Gastroesophageal sphincter (tissue), 4 donors: ENCODE results near the gene IFT43. TPM values are rescaled to one million over a fixed set of nuclear protein-coding genes. Genes with fewer than 3 reads are reported as not detected.

Experiments used
- ATAC-seq: fragments of 150-250 bp; one replicate; pipeline ENCODE4 v1.9.1; 2016; ENCODE audit warnings: mild to moderate bottlenecking, moderate library complexity
- H3K27ac ChIP-seq, 4 donors: fragments of 200-600 bp; sonication (generic) in 3 of 4; 1 replicate in 3 of 4; 2 replicates in 1 of 4; pipeline ENCODE4 v1.5.1; 2016 to 2019
- H3K27me3 ChIP-seq: fragments of 200-600 bp; sonication (generic); one replicate; pipeline ENCODE4 v1.5.1; 2019
- H3K36me3 ChIP-seq, 2 donors: fragments of 200-600 bp; sonication (generic); one replicate each; pipeline ENCODE4 v1.5.1; 2019; ENCODE audit warnings: control low read depth in 1 of 2
- H3K4me1 ChIP-seq, 3 donors: fragments of 200-600 bp; sonication (generic); 1 replicate in 2 of 3; 2 replicates in 1 of 3; pipeline ENCODE4 v1.5.1; 2016 to 2019; ENCODE audit warnings: control low read depth in 2 of 3
- H3K4me3 ChIP-seq, 2 donors: fragments of 200-600 bp; sonication (generic); one replicate each; pipeline ENCODE4 v1.5.1; 2019; ENCODE audit warnings: mild to moderate bottlenecking in 1 of 2, moderate library complexity in 1 of 2
- H3K9me3 ChIP-seq, 3 donors: fragments of 200-600 bp; sonication (generic); one replicate each; pipeline ENCODE4 v1.5.1; 2017 to 2019; ENCODE audit warnings: control low read depth in 2 of 3
- EP300 ChIP-seq: sonication (generic); formaldehyde crosslinking; IDR thresholded peaks from one replicate; pipeline ENCODE4 v1.6.1; 2017; ENCODE audit warnings: antibody characterized with exemption, mild to moderate bottlenecking
- POLR2A ChIP-seq, 2 donors: fragments of 450-650 bp; IDR thresholded peaks; one replicate each; pipeline ENCODE4 v1.6.1; 2017; ENCODE audit warnings: antibody characterized with exemption in 2 of 2, mild to moderate bottlenecking in 2 of 2, moderate library complexity in 1 of 2
- POLR2AphosphoS5 ChIP-seq: sonication (generic); formaldehyde crosslinking; IDR thresholded peaks from one replicate; pipeline ENCODE4 v1.6.1; 2017; ENCODE audit warnings: antibody characterized with exemption
- WGBS, 2 donors: methylation state at CpG; one replicate each; pipeline ENCODE4 v1.1.5; 2018; ENCODE audit warnings: low coverage in 1 of 2; 5-methylcytosine and 5-hydroxymethylcytosine counted together
- total RNA-seq, 4 donors: library from RNA; depleted of rRNA; stranded (reverse); fragments of >200 nt; gene quantifications; one replicate each; pipeline ENCODE4 v1.1.0, GENCODE V29; 2016
- TF ChIP-seq, protein P1 (sequence below), 4 experiments: fragments of 200-600 bp in 2 of 4; fragments of 450-650 bp in 2 of 4; sonication (generic) in 1 of 4; IDR thresholded peaks; one replicate each; pipeline ENCODE4 v1.5.1; 2017 to 2019; ENCODE audit warnings: antibody characterized with exemption in 4 of 4, mild to moderate bottlenecking in 2 of 4, moderate library complexity in 2 of 4

IFT43 gene
- total RNA-seq, 4 donors from 2014 or later, result 39.7 to 51.6 (median 43.6) TPM

DNA sequence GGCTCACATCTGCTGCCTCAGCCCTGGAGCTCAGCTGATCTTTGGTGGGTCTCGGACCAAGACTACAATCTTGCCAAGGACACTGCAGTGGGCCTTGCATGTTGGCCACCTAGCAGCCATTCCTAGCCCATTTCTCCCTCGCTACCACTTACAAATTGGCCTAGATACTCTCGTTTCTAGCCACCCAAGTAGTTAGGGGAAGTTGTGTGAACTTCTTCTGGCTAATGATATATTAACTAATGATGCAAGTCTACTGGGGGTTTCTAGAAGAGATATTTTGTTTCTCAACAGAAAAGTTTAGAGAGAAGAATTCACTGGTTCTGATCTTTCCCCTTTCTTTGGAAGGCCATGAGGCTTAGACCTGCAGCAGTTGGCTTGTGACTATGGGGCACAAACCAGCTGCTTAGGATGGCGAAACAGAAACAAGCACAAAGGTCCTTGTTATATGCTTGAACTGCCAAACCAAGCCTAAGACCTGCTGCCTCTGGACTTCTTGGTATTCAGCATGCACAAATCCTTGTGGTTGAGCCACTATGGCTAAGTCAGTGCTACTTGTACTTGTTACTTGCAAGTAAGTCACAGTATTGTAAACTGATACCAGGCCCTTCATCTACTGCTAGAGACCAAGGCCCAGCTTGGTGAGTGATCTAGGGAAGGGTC lies 135.7 kb downstream of the IFT43 start:
- H3K27me3 ChIP-seq, result no peaks in the 10 kb centered on the region
- no peak for TF ChIP-seq EP300
- 70% methylated on average over 4 of the region's 4 CpGs; no CpG with 5 or more reads in 1 of the 2 donors for WGBS, 2 donors
- no peak overlapping the region for H3K4me3 ChIP-seq
- no peaks in the 10 kb centered on the region for H3K36me3 ChIP-seq
- no peaks in the 10 kb centered on the region for H3K4me1 ChIP-seq
- no peak for ATAC-seq
- no peaks in the 10 kb centered on the region for H3K9me3 ChIP-seq
- H3K27ac ChIP-seq, result no peak overlapping the region

DNA sequence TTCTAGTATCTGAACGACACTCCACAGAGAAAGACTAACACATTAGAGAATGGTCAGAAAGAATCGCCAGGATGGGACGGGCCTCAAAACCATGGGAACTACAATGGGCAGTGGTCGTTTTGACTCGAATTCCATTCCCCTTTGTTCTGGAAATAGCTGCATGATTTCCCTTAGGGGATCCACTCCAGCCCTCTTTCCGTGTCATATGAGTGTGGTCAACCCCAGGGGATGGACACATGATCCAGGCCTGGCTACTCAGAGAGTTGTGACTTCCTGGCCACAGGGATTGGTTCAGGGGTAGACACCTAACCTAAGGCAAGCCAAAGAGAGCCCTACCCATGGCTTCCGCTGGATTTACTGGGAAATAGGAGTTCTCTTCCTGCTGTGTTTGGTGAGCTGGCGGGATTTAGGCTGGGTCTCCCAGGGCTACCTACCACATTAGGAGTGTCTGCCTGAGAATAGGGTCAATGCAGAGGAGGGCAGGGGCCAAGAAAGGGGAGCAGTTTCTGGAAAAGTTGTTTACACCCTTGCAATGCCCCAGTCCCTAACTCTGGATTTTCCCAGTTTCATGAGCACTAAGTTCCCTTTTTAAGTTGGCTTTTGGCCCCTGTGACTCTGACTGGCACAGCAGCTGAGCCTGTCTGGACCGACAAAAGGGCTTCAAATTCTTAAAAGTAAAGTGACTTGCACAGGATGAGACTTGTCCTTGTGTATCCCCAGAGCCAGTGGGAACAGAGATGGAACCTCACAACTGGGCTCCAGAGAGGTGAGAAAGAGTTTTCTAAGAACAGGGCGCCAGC lies 138.1 kb downstream of the IFT43 start:
- Histone ChIP-seq H3K4me3 (no peak overlapping the region), H3K4me1 (no peaks in the 10 kb centered on the region), H3K36me3 (no peaks in the 10 kb centered on the region), H3K9me3 (no peaks in the 10 kb centered on the region), H3K27me3 (no peaks in the 10 kb centered on the region), H3K27ac (no peak overlapping the region)
- no peak for ATAC-seq
- TF ChIP-seq POLR2AphosphoS5 (no peak), POLR2A (IDR thresholded peaks at IDR 0.05) (no peak), EP300 (no peak)
- TF ChIP-seq, protein P1, sequence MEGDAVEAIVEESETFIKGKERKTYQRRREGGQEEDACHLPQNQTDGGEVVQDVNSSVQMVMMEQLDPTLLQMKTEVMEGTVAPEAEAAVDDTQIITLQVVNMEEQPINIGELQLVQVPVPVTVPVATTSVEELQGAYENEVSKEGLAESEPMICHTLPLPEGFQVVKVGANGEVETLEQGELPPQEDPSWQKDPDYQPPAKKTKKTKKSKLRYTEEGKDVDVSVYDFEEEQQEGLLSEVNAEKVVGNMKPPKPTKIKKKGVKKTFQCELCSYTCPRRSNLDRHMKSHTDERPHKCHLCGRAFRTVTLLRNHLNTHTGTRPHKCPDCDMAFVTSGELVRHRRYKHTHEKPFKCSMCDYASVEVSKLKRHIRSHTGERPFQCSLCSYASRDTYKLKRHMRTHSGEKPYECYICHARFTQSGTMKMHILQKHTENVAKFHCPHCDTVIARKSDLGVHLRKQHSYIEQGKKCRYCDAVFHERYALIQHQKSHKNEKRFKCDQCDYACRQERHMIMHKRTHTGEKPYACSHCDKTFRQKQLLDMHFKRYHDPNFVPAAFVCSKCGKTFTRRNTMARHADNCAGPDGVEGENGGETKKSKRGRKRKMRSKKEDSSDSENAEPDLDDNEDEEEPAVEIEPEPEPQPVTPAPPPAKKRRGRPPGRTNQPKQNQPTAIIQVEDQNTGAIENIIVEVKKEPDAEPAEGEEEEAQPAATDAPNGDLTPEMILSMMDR (IDR thresholded peaks at IDR 0.05), result no peak
- WGBS, 2 donors, result 59 to 78% methylated on average over 5 to 6 of the region's 10 CpGs

DNA sequence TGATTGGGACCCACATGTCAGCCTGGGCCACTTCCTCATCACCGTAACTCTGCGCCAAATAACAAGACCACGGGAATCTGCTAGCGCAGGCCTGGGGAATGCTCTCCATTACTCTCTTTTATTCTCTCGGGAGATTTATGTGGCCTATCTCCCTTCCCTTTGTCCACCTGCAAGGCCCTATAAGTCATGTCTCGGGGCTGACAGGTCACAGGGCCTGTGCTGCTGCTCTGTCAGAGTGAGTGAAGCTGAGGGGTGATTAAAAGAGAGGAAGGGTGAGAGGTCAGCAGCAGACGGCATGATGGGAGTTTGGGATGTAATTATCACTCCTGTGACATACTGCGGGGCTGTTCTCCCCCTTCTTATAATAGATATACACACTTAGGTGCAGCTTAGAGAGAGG lies 139.9 kb downstream of the IFT43 start:
- Histone ChIP-seq H3K27ac (no peak overlapping the region), H3K4me1 (no peaks in the 10 kb centered on the region), H3K27me3 (peaks cover 8% of the 10 kb centered on the region), H3K36me3 (no peaks in the 10 kb centered on the region), H3K4me3 (no peak overlapping the region), H3K9me3 (no peaks in the 10 kb centered on the region)
- 40 to 49% methylated on average over 4 to 5 of the region's 8 CpGs for WGBS, 2 donors
- no peak for ATAC-seq
- TF ChIP-seq, protein P1 (IDR thresholded peaks at IDR 0.05), result no peak
- no peak for TF ChIP-seq POLR2AphosphoS5
- TF ChIP-seq EP300, result no peak
- no peak for TF ChIP-seq POLR2A (IDR thresholded peaks at IDR 0.05)

DNA sequence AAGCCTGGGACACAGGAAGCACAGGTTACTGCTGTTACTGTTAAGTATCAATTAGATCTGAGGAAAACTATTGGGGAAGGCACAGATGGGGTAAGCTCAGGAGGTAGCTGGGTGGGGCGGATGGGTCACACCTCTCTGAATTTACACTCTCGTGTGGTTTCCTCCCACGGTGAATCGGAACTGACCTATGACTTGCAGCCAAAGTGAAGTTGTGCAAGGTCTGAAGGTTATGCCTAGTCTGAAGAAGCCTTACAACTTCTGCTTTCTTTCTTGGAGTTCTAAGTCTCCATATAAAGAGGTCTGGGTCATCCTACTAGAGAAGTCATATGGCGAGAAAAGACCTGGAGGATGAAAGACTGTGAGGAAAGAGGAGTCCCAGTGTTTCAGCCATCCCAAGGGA lies 140.5 kb downstream of the IFT43 start:
- Histone ChIP-seq H3K36me3 (no peaks in the 10 kb centered on the region), H3K4me3 (no peak overlapping the region), H3K27ac (no peak overlapping the region), H3K4me1 (no peaks in the 10 kb centered on the region), H3K27me3 (peaks cover 12% of the 10 kb centered on the region), H3K9me3 (no peaks in the 10 kb centered on the region)
- 79 to 90% methylated on average over 3 to 5 of the region's 5 CpGs for WGBS, 2 donors
- TF ChIP-seq POLR2A (IDR thresholded peaks at IDR 0.05), result no peak
- no peak for TF ChIP-seq POLR2AphosphoS5
- TF ChIP-seq, protein P1 (IDR thresholded peaks at IDR 0.05), result no peak
- no peak for TF ChIP-seq EP300
- ATAC-seq, result no peak

DNA sequence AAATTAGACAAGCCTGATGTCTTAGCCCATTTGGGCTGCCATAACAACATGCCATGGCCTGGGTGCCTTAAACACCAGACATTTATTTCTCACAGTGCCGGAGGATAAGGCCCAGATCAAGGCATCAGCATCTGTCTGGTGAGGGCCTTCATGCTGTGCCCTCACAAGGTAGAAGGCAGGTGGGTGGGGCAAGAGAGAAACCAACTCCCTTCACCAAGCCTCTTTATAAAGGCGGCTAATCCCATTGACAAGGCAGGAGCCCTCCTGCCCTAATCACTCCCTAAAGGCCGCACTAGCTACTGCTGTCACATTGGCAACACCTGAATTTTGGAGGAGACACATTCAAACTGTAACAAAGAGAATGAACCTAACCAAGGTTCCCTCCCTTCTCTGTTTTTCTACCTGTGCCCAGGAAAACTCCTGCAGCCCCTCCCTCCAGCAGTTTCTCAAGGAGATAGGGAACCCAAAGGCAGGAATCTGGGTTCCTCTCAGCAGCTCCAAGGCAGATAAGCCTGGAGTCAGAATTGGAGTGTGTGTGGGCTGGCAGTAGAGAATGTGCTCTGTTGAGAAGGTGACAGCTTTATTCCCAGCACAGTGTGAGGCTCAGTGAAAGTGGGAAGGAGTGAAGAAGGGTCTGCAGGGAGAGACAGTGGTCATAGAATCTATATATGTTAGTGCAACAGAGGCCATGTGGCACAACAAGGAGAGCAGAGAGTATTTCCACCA lies 144.5 kb downstream of the IFT43 start:
- ATAC-seq, result no peak
- TF ChIP-seq EP300, result no peak
- TF ChIP-seq POLR2A (IDR thresholded peaks at IDR 0.05), result no peak
- TF ChIP-seq, protein P1 (IDR thresholded peaks at IDR 0.05), result no peak
- no peak for TF ChIP-seq POLR2AphosphoS5
- H3K9me3 ChIP-seq, result no peaks in the 10 kb centered on the region
- no peak overlapping the region for H3K27ac ChIP-seq
- H3K4me3 ChIP-seq, result no peak overlapping the region
- whole genome bisulfite sequencing, 2 donors, result 83 to 84% methylated on average over 2 of the region's 3 CpGs
- H3K27me3 ChIP-seq, result peaks cover 50% of the 10 kb centered on the region
- H3K36me3 ChIP-seq, result no peaks in the 10 kb centered on the region
- no peaks in the 10 kb centered on the region for H3K4me1 ChIP-seq
